ENCODE results near the gene PACSIN1. TPM values are rescaled to one million over a fixed set of nuclear protein-coding genes. Genes with fewer than 3 reads are reported as not detected.

Gene PACSIN1
- total RNA-seq (1 to 10 TPM in 1 of 5 donors, under 1 TPM in 2, not detected in 2; under 0.01 to 2.2 (median 0.37) TPM), polyA plus RNA-seq (1 to 10 TPM in 1 of 3 donors, under 1 TPM in 2; 0.25 to 1.6 (median 0.61) TPM)
- long read RNA-seq, donor 1 = 0 reads
- long read RNA-seq, donor 2, partial matches to known transcripts = 0 of 1 reads
- long read RNA-seq, donor 2, other reads (novel, unspliced or antisense) = 0 of 1 reads
- long read RNA-seq, donor 3 = 0 reads
- long read RNA-seq, donor 4 = 0 reads
- long read RNA-seq, donor 5 = 0 reads
- long read RNA-seq, donor 6 = 0 reads
- long read RNA-seq, donor 7 = 0 reads
- long read RNA-seq, donor 8, full-length matches to known transcripts = 1 of 1 reads
- long read RNA-seq, donor 8, partial matches to known transcripts = 0 of 1 reads
- long read RNA-seq, donor 8, other reads (novel, unspliced or antisense) = 0 of 1 reads
- long read RNA-seq, donor 9 = 0 reads
- long read RNA-seq, donor 10 = 0 reads

DNA sequence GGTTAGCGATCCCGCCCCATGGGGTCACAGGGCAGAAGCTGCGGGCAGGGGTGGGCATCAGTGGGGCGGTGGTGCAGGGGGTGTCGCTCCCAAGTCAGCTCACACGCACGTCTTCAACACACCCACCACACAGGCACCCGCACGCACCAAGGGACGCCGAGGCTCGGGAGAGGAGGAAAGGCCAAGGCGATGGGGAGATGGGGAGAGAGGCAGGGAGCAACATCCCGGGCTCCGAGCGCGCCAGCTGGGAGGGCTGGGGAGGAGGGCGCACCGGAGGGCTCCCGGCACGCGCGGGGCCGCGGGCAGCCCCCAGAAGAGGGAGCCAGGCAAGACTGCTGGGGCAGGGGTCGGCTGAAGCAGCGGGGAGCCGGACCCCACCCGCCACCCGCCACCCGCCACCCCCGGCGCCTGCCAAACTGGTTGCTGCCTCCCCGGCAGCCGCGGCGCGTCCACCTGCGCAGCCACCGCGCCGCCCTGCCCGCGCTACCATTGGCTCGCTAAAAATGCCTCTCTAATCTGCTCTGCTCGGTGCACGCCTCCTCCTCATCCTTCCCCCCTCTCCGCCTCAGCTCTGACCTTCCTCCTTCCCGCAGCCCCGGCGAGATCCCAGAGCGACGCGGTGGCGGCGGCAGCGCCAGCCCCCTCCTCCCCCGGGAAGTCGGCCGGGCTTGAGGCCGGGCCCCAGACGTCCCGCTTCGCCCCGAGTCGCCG lies at the start of gene PACSIN1:
TSS of gene PACSIN1 (plus strand) at position 546 of the 711 bp plus-strand sequence. CDS start 60,230 bp downstream, outside the sequence.
- TF ChIP-seq, protein P1, sequence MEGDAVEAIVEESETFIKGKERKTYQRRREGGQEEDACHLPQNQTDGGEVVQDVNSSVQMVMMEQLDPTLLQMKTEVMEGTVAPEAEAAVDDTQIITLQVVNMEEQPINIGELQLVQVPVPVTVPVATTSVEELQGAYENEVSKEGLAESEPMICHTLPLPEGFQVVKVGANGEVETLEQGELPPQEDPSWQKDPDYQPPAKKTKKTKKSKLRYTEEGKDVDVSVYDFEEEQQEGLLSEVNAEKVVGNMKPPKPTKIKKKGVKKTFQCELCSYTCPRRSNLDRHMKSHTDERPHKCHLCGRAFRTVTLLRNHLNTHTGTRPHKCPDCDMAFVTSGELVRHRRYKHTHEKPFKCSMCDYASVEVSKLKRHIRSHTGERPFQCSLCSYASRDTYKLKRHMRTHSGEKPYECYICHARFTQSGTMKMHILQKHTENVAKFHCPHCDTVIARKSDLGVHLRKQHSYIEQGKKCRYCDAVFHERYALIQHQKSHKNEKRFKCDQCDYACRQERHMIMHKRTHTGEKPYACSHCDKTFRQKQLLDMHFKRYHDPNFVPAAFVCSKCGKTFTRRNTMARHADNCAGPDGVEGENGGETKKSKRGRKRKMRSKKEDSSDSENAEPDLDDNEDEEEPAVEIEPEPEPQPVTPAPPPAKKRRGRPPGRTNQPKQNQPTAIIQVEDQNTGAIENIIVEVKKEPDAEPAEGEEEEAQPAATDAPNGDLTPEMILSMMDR (IDR thresholded peaks at IDR 0.05) = no peak
- TF ChIP-seq EP300 (IDR thresholded peaks at IDR 0.05) (no peak), POLR2AphosphoS5 (IDR thresholded peaks at IDR 0.05) (no peak), POLR2A (IDR thresholded peaks at IDR 0.05) (no peak)
- intact Hi-C loops (cut with DNase I; ENCODE audit: low total_unique reads) = no loop called here
- Histone ChIP-seq H3K27ac (no peak within 1 kb of the TSS), H3K4me3 (peak within 1 kb of the TSS; percentile 43 to 59 (median 51)), H3K36me3 (no peaks in the 10 kb centered on the region), H3K4me1 (peaks cover 12 to 16% (median 13%) of the 10 kb centered on the region in 4 donors), H3K9me3 (no peaks in the 10 kb centered on the region), H3K27me3 (peaks cover 0 to 39% (median 18%) of the 10 kb centered on the region in 3 donors)
- WGBS, 5 donors = 2 to 5% (median 3%) methylated on average over 21 to 67 of the region's 67 CpGs
- peak; percentile 50 to 77 for DNase-seq

- no peak for DNase-seq
- TF ChIP-seq POLR2A (IDR thresholded peaks at IDR 0.05) (no peak), EP300 (IDR thresholded peaks at IDR 0.05) (no peak), POLR2AphosphoS5 (IDR thresholded peaks at IDR 0.05) (no peak)
- TF ChIP-seq, protein P1 (IDR thresholded peaks at IDR 0.05) = no peak
- Histone ChIP-seq H3K27me3 (no peaks in the 10 kb centered on the region), H3K4me3 (no peak overlapping the region), H3K4me1 (peaks cover 5 to 34% (median 17%) of the 10 kb centered on the region in 4 donors), H3K27ac (peak overlapping the region in 1 of 5 donors; percentile 59), H3K36me3 (peaks cover 52 to 64% (median 61%) of the 10 kb centered on the region in 4 donors), H3K9me3 (no peaks in the 10 kb centered on the region)
- intact Hi-C loops (cut with DNase I; ENCODE audit: low total_unique reads) = no loop called here
- 48 to 64% (median 61%) methylated on average over 7 of the region's 7 CpGs for WGBS, 5 donors
These were observed 49.0 kb upstream of the PACSIN1 start for GRCh38 chr6:34416877-34417371.

- WGBS, 5 donors = 62 to 79% (median 73%) methylated on average over 5 of the region's 5 CpGs
- TF ChIP-seq, protein P1 (IDR thresholded peaks at IDR 0.05) = no peak
- TF ChIP-seq POLR2A (IDR thresholded peaks at IDR 0.05) (no peak), POLR2AphosphoS5 (IDR thresholded peaks at IDR 0.05) (no peak), EP300 (IDR thresholded peaks at IDR 0.05) (no peak)
- intact Hi-C loops (cut with DNase I; ENCODE audit: low total_unique reads) = no loop called here
- peaks cover 5 to 39% (median 17%) of the 10 kb centered on the region in 4 donors for H3K4me1 ChIP-seq
- H3K36me3 ChIP-seq = peaks cover 67 to 78% (median 75%) of the 10 kb centered on the region in 4 donors
- H3K27me3 ChIP-seq = no peaks in the 10 kb centered on the region
- DNase-seq = no peak
- H3K27ac ChIP-seq = no peak overlapping the region
- no peaks in the 10 kb centered on the region for H3K9me3 ChIP-seq
- no peak overlapping the region for H3K4me3 ChIP-seq
These were observed 47.5 kb upstream of the PACSIN1 start for GRCh38 chr6:34418367-34418766.

DNA sequence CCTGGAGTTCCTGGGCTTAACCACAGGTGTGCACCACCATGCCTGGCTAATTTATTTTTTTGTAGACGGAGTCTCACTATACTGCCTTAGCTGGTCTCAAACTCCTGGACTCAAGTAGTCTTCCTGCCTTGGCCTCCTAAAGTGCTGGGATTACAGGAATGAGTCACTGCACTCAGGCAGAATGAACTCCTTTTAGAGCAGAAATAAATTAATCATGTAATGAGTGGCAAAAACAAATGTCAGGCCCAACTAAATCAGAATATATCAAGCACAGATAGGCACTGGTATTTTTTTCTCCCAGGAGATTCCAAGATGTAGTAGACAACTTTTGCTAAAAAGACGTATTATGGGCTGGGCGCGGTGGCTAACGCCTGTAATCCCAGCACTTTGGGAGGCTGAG lies 42.6 kb upstream of the PACSIN1 start:
- 88 to 96% (median 93%) methylated on average over 5 of the region's 5 CpGs for WGBS, 5 donors
- intact Hi-C loops (cut with DNase I; ENCODE audit: low total_unique reads) = no loop called here
- TF ChIP-seq, protein P1 (IDR thresholded peaks at IDR 0.05) = no peak
- no peak for TF ChIP-seq POLR2A (IDR thresholded peaks at IDR 0.05)
- TF ChIP-seq POLR2AphosphoS5 (IDR thresholded peaks at IDR 0.05) = no peak
- TF ChIP-seq EP300 (IDR thresholded peaks at IDR 0.05) = no peak
- H3K4me3 ChIP-seq = no peak overlapping the region
- DNase-seq = no peak
- H3K9me3 ChIP-seq = no peaks in the 10 kb centered on the region
- peaks cover 9 to 36% (median 26%) of the 10 kb centered on the region in 4 donors for H3K4me1 ChIP-seq
- H3K36me3 ChIP-seq = peaks cover 64 to 68% (median 66%) of the 10 kb centered on the region in 4 donors
- H3K27ac ChIP-seq = peak overlapping the region in 1 of 5 donors; percentile 22
- H3K27me3 ChIP-seq = no peaks in the 10 kb centered on the region

Data from stomach (tissue), 19 donors.